ENCODE results near the gene FARP1. TPM values are rescaled to one million over a fixed set of nuclear protein-coding genes. Genes with fewer than 3 reads are reported as not detected.
A peak's percentile ranks its signal among the peaks of the same experiment; 100 is the strongest.

The FARP1 gene
- total RNA-seq, 1 donor, result 125 TPM

DNA sequence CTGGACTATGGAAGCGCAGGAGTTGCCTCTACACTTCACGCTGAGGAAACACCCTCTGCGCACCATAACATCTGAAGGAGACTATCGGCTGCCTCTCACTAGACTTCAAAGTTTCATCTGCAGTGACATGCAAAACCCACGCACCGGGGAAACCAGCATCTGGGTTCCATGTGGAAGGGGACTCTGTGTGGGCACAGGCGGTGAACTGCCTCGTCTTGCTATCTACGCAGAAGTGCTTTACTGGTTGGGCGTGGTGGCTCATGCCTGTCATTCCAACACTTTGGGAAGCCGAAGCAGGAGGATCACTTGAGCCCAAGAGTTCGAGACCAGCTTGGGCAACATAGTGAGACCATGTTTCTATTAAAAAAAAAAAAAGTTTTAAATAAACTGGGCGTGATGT lies 317.6 kb downstream of the FARP1 start:
- DNase-seq (ENCODE audit: low read depth), result no peak

GRCh38 chr13:98461486-98462240 lies 318.8 kb downstream of the FARP1 start:
- no peak for DNase-seq (ENCODE audit: low read depth)

More for the DNA sequence above, 317.6 kb downstream of the FARP1 start:
- TF ChIP-seq, protein P1, sequence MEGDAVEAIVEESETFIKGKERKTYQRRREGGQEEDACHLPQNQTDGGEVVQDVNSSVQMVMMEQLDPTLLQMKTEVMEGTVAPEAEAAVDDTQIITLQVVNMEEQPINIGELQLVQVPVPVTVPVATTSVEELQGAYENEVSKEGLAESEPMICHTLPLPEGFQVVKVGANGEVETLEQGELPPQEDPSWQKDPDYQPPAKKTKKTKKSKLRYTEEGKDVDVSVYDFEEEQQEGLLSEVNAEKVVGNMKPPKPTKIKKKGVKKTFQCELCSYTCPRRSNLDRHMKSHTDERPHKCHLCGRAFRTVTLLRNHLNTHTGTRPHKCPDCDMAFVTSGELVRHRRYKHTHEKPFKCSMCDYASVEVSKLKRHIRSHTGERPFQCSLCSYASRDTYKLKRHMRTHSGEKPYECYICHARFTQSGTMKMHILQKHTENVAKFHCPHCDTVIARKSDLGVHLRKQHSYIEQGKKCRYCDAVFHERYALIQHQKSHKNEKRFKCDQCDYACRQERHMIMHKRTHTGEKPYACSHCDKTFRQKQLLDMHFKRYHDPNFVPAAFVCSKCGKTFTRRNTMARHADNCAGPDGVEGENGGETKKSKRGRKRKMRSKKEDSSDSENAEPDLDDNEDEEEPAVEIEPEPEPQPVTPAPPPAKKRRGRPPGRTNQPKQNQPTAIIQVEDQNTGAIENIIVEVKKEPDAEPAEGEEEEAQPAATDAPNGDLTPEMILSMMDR (IDR thresholded peaks at IDR 0.05; ENCODE audit: insufficient read depth, low read depth, low read length), result no peak
- no peak overlapping the region for H3K4me3 ChIP-seq (ENCODE audit: low read depth, low read length)

GRCh38 chr13:98462241-98462882 lies 319.5 kb downstream of the FARP1 start:
- H3K4me3 ChIP-seq (ENCODE audit: low read depth, low read length), result no peak overlapping the region
- no peak for DNase-seq (ENCODE audit: low read depth)
- TF ChIP-seq, protein P1 (IDR thresholded peaks at IDR 0.05; ENCODE audit: insufficient read depth, low read depth, low read length), result no peak

More at GRCh38 chr13:98461486-98462240, 318.8 kb downstream of the FARP1 start:
- TF ChIP-seq, protein P1 (IDR thresholded peaks at IDR 0.05; ENCODE audit: insufficient read depth, low read depth, low read length), result no peak
- no peak overlapping the region for H3K4me3 ChIP-seq (ENCODE audit: low read depth, low read length)

- no peak overlapping the region for H3K4me3 ChIP-seq (ENCODE audit: low read depth, low read length)
- TF ChIP-seq, protein P1 (IDR thresholded peaks at IDR 0.05; ENCODE audit: insufficient read depth, low read depth, low read length), result no peak
- DNase-seq (ENCODE audit: low read depth), result no peak
These were observed 320.1 kb downstream of the FARP1 start for GRCh38 chr13:98462946-98463345.

DNA sequence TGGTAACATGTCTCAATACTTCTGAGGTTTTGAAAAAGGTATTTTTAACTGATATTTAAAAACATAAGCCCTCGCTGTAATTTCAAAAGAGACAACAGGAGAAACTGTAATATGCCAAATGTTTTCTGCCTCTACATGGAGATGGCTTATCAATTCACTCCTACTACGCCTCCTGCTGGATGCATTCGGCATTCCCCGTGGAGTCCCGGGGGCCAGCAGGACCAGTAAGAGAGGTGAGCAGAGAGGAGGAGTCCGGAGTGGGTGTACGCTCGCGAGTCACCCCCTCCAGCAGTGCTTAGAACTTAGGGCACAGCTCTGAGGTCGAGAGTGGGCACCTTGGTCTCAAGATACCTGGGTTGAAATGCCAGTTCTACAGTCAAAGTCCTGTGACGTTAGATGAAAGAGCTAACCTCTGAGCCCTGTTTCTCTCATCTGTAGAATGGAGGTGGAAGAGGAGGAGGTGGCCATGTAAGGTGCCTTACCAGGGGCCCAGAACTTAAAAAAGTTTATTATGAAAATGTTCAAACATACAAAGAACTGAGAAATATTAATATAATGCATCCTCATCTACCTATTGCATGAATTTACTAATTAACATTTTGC lies 323.8 kb downstream of the FARP1 start:
- no peak overlapping the region for H3K4me3 ChIP-seq (ENCODE audit: low read depth, low read length)
- DNase-seq (ENCODE audit: low read depth), result peak; percentile 52
- TF ChIP-seq, protein P1 (IDR thresholded peaks at IDR 0.05; ENCODE audit: insufficient read depth, low read depth, low read length), result peak; percentile 75

GRCh38 chr13:98467263-98467985 lies 324.5 kb downstream of the FARP1 start:
- no peak overlapping the region for H3K4me3 ChIP-seq (ENCODE audit: low read depth, low read length)
- TF ChIP-seq, protein P1 (IDR thresholded peaks at IDR 0.05; ENCODE audit: insufficient read depth, low read depth, low read length), result no peak
- DNase-seq (ENCODE audit: low read depth), result no peak
